ENCODE measurements around the gene MSH4.
"Not testable (repeated sequence)": the region's sequence is repeated elsewhere in the genome, so short reads cannot be mapped to it uniquely, and the experiment has no call there.

The MSH4 gene

DNA sequence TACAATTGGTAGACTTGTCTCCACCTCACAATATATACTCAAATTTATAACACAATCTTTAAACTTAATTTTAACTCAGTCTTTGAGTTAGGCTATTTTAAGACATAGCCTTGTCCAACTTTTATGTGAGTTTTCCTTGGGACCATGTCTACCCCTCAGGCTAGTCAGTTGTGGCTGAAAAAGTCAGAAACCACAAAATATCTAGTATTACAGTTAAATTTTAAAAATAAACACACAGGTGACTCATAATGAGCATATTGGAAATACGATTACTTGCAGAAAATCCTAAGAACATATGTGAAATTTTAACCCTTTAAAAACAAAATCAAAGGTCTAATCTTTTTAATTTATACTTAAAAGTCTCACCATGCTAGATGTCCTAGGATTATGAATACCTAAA is 140.4 kb downstream of the MSH4 start:
- DNase-seq (ENCODE audit: low read depth, low spot score) = peak; percentile 38
- in situ Hi-C loops (cut with HindIII; ENCODE audit: low sequenced_read_pairs) = no loop called here
- H3K4me3 ChIP-seq (ENCODE audit: low read depth, low read length) = no peak overlapping the region
- TF ChIP-seq CTCF (IDR thresholded peaks at IDR 0.05; ENCODE audit: low read depth, low read length) = no peak

DNA sequence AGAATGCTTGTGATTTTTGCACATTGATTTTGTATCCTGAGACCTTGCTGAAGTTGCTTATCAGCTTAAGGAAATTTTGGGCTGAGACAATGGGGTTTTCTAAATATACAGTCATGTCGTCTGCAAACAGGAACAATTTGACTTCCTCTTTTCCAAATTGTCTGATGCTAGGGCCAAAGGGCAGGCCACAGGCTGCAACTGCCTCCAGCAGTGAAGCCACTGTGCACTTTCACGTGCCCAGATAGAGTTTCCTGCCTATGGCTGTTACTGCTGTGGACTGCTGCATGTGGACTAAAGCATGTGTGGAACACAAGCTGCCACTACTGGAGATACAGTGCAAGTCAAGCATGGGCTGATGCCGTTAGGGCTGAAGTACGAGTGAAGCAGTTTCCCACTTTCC is 146.4 kb downstream of the MSH4 start:
- in situ Hi-C loops (cut with HindIII; ENCODE audit: low sequenced_read_pairs); H3K4me3 ChIP-seq (ENCODE audit: low read depth, low read length); DNase-seq (ENCODE audit: low read depth, low spot score): not testable (repeated sequence)

DNA sequence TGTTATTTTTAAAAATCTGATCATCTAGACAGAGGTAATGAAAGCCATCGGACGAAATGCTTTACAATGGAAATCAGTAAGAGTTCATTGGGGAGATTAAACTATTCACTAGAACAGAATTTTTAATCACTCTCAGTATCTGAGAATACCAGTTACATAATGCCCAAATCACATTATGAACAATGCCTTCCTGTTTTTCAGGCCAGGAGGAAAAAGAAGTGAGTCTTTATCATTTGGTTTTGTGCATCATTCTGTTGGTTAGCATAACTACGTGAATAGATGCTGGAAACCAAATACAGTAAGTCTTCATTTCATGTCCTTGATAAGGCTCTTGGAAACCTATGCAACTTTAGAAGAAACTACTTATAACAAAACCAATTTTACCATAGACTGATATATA is 153.5 kb downstream of the MSH4 start:
- no peak for DNase-seq (ENCODE audit: low read depth, low spot score)
- no peak overlapping the region for H3K4me3 ChIP-seq (ENCODE audit: low read depth, low read length)
- in situ Hi-C loops (cut with HindIII; ENCODE audit: low sequenced_read_pairs) = no loop called here
- no peak for TF ChIP-seq CTCF (IDR thresholded peaks at IDR 0.05; ENCODE audit: low read depth, low read length)

GRCh38 chr1:75952016-75952415 is 155.3 kb downstream of the MSH4 start:
- no peak for TF ChIP-seq CTCF (IDR thresholded peaks at IDR 0.05; ENCODE audit: low read depth, low read length)
- no peak overlapping the region for H3K4me3 ChIP-seq (ENCODE audit: low read depth, low read length)
- no peak for DNase-seq (ENCODE audit: low read depth, low spot score)
- in situ Hi-C loops (cut with HindIII; ENCODE audit: low sequenced_read_pairs) = no loop called here

GRCh38 chr1:75953461-75953860 is 156.8 kb downstream of the MSH4 start:
- no peak overlapping the region for H3K4me3 ChIP-seq (ENCODE audit: low read depth, low read length)
- DNase-seq (ENCODE audit: low read depth, low spot score) = no peak
- in situ Hi-C loops (cut with HindIII; ENCODE audit: low sequenced_read_pairs) = no loop called here
- TF ChIP-seq CTCF (IDR thresholded peaks at IDR 0.05; ENCODE audit: low read depth, low read length) = no peak

GRCh38 chr1:75954586-75954985 is 157.9 kb downstream of the MSH4 start:
- DNase-seq (ENCODE audit: low read depth, low spot score) = no peak
- in situ Hi-C loops (cut with HindIII; ENCODE audit: low sequenced_read_pairs) = no loop called here
- H3K4me3 ChIP-seq (ENCODE audit: low read depth, low read length) = no peak overlapping the region
- no peak for TF ChIP-seq CTCF (IDR thresholded peaks at IDR 0.05; ENCODE audit: low read depth, low read length)

Data from astrocyte of the spinal cord (primary cell).